Astrocyte (in vitro differentiated cells and primary cell): Measurements from ENCODE around the gene CASKIN1. TPM values are rescaled to one million over a fixed set of nuclear protein-coding genes. Genes with fewer than 3 reads are reported as not detected.

Experiments used
- DNase-seq: peaks from one replicate; pipeline ENCODE4 v3.0.0-alpha.2; 2010; ENCODE audit warnings: low read depth
- FAIRE-seq: peaks from 2 replicates; lab custom pipeline; 2011; peaks lifted over from hg19 to GRCh38; lab: Jason Lieb, UNC
- H2AFZ ChIP-seq: 2 replicates; pipeline ENCODE4 v1.6.0; 2012; ENCODE audit warnings: low read depth, low read length, inconsistent platforms
- H3K27ac ChIP-seq: 2 replicates; pipeline ENCODE4 v1.5.1; 2011; ENCODE audit warnings: low read depth, low read length, inconsistent platforms
- H3K27me3 ChIP-seq: 2 replicates; pipeline ENCODE4 v1.6.0; 2011; ENCODE audit warnings: low read length, inconsistent platforms; ENCODE audit not compliant: insufficient read depth
- H3K36me3 ChIP-seq: 2 replicates; pipeline ENCODE4 v1.5.1; 2011; ENCODE audit warnings: low read length, inconsistent platforms; ENCODE audit not compliant: insufficient read depth
- H3K4me1 ChIP-seq: 2 replicates; pipeline ENCODE4 v1.5.1; 2011; ENCODE audit warnings: low read length, inconsistent platforms; ENCODE audit not compliant: insufficient read depth
- H3K4me2 ChIP-seq: 2 replicates; pipeline ENCODE4 v1.6.0; 2012; ENCODE audit warnings: low read length, inconsistent platforms
- H3K4me3 ChIP-seq: 2 replicates; pipeline ENCODE4 v1.5.1; 2011; ENCODE audit warnings: low read depth, mild to moderate bottlenecking, low read length, inconsistent platforms; ENCODE audit not compliant: insufficient read depth
- H3K79me2 ChIP-seq: 2 replicates; pipeline ENCODE4 v1.6.0; 2012; ENCODE audit warnings: mild to moderate bottlenecking, low read length, inconsistent platforms; ENCODE audit not compliant: insufficient read depth
- H3K9ac ChIP-seq: 2 replicates; pipeline ENCODE4 v1.6.0; 2012; ENCODE audit warnings: mild to moderate bottlenecking, low read length, inconsistent platforms
- H3K9me3 ChIP-seq: 2 replicates; pipeline ENCODE4 v1.5.1; 2012; ENCODE audit warnings: low read depth, mild to moderate bottlenecking, low read length, inconsistent platforms; ENCODE audit not compliant: insufficient read depth
- H4K20me1 ChIP-seq: 2 replicates; pipeline ENCODE4 v1.6.0; 2012; ENCODE audit warnings: low read length, inconsistent platforms; ENCODE audit not compliant: insufficient read depth
- H3K27ac Mint-ChIP-seq: one replicate; pipeline ENCODE4 v1.8.0; 2021; ENCODE audit warnings: mild to moderate bottlenecking, mixed read lengths; ENCODE audit not compliant: unreplicated experiment
- H3K27me3 Mint-ChIP-seq: one replicate; pipeline ENCODE4 v1.8.0; 2021; ENCODE audit warnings: low read depth, mixed read lengths; ENCODE audit not compliant: unreplicated experiment
- H3K36me3 Mint-ChIP-seq: one replicate; pipeline ENCODE4 v1.8.0; 2021; ENCODE audit warnings: low read depth, mixed read lengths; ENCODE audit not compliant: unreplicated experiment
- H3K4me1 Mint-ChIP-seq: one replicate; pipeline ENCODE4 v1.8.0; 2021; ENCODE audit warnings: low read depth, mixed read lengths; ENCODE audit not compliant: unreplicated experiment
- H3K4me3 Mint-ChIP-seq: one replicate; pipeline ENCODE4 v1.8.0; 2021; ENCODE audit warnings: mild to moderate bottlenecking, moderate library complexity, mixed read lengths; ENCODE audit not compliant: unreplicated experiment
- H3K9me3 Mint-ChIP-seq: one replicate; pipeline ENCODE4 v1.8.0; 2021; ENCODE audit warnings: mild to moderate bottlenecking, mixed read lengths; ENCODE audit not compliant: unreplicated experiment
- EZH2 ChIP-seq: IDR thresholded peaks from 2 replicates; pipeline ENCODE4 v1.6.1; 2012; ENCODE audit warnings: mild to moderate bottlenecking, low read length, inconsistent platforms; ENCODE audit not compliant: insufficient read depth
- total RNA-seq: library from RNA; stranded (reverse); gene quantifications from 2 replicates; pipeline ENCODE4 v1.2.1, GENCODE V29; 2021
- TF ChIP-seq, protein P1 (sequence below): IDR thresholded peaks from 2 replicates; pipeline ENCODE4 v1.5.1; 2011; ENCODE audit warnings: low read depth, mild to moderate bottlenecking, inconsistent platforms, low read length, moderate library complexity; ENCODE audit not compliant: insufficient read depth

Gene CASKIN1
- total RNA-seq, 1 donor from 2014 or later: 0.66 TPM

DNA sequence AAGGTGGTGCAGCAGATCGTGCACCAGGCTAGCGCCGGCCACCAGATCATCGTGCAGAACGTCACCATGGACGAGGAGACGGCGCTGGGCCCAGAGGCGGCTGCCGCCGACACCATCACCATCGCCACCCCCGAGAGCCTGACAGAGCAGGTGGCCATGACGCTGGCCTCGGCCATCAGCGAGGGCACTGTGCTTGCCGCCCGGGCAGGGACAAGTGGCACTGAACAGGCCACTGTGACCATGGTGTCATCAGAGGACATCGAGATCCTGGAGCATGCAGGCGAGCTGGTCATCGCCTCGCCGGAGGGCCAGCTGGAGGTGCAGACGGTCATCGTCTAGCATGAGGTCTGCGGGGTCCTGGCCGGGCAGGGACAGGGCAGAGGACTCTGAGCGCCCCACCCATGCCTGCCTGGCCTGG is 38.8 kb upstream of the CASKIN1 start:
- Histone ChIP-seq H4K20me1 (peaks cover 39% of the 10 kb centered on the region), H3K4me1 (peaks cover 10% of the 10 kb centered on the region), H3K36me3 (peaks cover 4% of the 10 kb centered on the region), H3K4me3 (no peak overlapping the region), H3K27me3 (peaks cover 4% of the 10 kb centered on the region), H3K27ac (no peak overlapping the region), H3K4me2 (no peak overlapping the region), H3K9ac (no peak overlapping the region), H3K79me2 (no peaks in the 10 kb centered on the region), H2AFZ (no peak overlapping the region), H3K9me3 (no peaks in the 10 kb centered on the region)
- TF ChIP-seq EZH2: no peak
- TF ChIP-seq, protein P1, sequence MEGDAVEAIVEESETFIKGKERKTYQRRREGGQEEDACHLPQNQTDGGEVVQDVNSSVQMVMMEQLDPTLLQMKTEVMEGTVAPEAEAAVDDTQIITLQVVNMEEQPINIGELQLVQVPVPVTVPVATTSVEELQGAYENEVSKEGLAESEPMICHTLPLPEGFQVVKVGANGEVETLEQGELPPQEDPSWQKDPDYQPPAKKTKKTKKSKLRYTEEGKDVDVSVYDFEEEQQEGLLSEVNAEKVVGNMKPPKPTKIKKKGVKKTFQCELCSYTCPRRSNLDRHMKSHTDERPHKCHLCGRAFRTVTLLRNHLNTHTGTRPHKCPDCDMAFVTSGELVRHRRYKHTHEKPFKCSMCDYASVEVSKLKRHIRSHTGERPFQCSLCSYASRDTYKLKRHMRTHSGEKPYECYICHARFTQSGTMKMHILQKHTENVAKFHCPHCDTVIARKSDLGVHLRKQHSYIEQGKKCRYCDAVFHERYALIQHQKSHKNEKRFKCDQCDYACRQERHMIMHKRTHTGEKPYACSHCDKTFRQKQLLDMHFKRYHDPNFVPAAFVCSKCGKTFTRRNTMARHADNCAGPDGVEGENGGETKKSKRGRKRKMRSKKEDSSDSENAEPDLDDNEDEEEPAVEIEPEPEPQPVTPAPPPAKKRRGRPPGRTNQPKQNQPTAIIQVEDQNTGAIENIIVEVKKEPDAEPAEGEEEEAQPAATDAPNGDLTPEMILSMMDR: no peak
- H3K36me3 Mint-ChIP-seq: peaks cover 3% of the 10 kb centered on the region
- no peak for DNase-seq
- H3K27ac Mint-ChIP-seq: no peak overlapping the region
- H3K4me3 Mint-ChIP-seq: no peak overlapping the region
- H3K27me3 Mint-ChIP-seq: no peaks in the 10 kb centered on the region
- no peak for FAIRE-seq
- H3K9me3 Mint-ChIP-seq: no peaks in the 10 kb centered on the region
- H3K4me1 Mint-ChIP-seq: no peaks in the 10 kb centered on the region

DNA sequence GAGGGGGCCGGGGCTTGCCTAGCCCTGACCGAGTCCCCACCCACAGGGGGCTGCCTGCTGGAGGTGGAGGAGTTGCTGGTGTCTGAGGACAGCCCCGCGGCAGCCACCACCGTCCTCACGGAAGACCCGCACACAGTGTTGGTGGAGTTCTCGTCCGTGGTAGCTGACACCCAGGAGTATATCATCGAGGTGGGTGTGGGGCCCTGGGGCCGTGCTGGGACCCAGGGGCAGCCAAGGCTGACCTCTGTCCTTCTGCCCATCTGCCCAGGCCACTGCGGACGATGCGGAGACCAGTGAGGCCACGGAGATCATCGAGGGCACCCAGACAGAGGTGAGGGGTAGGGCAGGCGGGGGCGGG is 38.4 kb upstream of the CASKIN1 start:
- TF ChIP-seq, protein P1: no peak
- TF ChIP-seq EZH2: no peak
- DNase-seq (no peak), FAIRE-seq (no peak)
- no peak overlapping the region for H3K4me2 ChIP-seq
- H3K4me1 ChIP-seq: peaks cover 10% of the 10 kb centered on the region
- Mint-ChIP-seq H3K4me1 (no peaks in the 10 kb centered on the region), H3K4me3 (no peak overlapping the region), H3K36me3 (peaks cover 6% of the 10 kb centered on the region), H3K9me3 (no peaks in the 10 kb centered on the region), H3K27ac (no peak overlapping the region), H3K27me3 (no peaks in the 10 kb centered on the region)
- H3K36me3 ChIP-seq: peaks cover 4% of the 10 kb centered on the region
- H3K79me2 ChIP-seq: no peaks in the 10 kb centered on the region
- no peak overlapping the region for H3K9ac ChIP-seq
- no peak overlapping the region for H2AFZ ChIP-seq
- H3K27ac ChIP-seq: no peak overlapping the region
- no peak overlapping the region for H3K4me3 ChIP-seq
- no peaks in the 10 kb centered on the region for H3K9me3 ChIP-seq
- peaks cover 4% of the 10 kb centered on the region for H3K27me3 ChIP-seq
- peaks cover 42% of the 10 kb centered on the region for H4K20me1 ChIP-seq

DNA sequence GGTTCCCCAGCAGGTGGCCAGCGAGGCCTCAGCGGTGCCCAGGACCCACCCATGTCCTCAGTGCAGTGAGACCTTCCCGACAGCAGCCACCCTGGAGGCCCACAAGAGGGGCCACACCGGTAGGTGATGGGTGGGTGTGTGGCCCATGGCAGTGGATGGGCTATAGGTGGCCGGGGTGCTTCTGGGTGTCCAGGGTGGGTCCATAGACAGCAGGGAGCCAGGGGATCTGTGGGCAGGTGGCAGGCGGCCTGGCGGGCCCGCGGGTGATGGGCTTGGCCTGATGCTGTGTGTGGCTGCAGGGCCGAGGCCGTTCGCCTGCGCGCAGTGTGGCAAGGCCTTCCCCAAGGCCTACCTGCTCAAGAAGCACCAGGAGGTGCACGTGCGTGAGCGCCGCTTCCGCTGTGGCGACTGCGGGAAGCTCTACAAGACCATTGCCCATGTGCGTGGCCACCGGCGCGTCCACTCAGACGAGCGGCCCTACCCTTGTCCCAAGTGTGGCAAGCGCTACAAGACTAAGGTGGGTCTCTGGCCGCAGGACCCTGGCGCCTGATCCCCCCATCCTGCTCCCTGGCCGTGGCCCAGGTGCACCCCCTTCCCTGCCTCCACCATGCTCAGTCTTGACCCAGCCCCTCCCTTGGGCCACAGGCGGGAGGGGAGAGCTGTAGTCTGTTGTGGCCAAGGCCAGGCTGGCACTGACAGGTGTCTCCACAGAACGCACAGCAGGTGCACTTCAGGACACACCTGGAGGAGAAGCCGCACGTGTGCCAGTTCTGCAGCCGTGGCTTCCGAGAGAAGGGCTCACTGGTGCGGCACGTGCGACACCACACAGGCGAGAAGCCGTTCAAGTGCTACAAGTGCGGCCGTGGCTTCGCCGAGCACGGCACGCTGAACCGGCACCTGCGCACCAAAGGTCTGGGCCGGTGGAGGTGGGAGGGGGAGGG is 37.7 kb upstream of the CASKIN1 start:
- no peak overlapping the region for H3K4me3 Mint-ChIP-seq

More for the DNA sequence above, 37.7 kb upstream of the CASKIN1 start:
- no peak for DNase-seq
- no peak overlapping the region for H3K9ac ChIP-seq
- H3K36me3 ChIP-seq: peaks cover 4% of the 10 kb centered on the region
- peaks cover 10% of the 10 kb centered on the region for H3K4me1 ChIP-seq
- H3K4me1 Mint-ChIP-seq: no peaks in the 10 kb centered on the region
- no peaks in the 10 kb centered on the region for H3K9me3 ChIP-seq
- H3K79me2 ChIP-seq: peaks cover 2% of the 10 kb centered on the region
- no peak overlapping the region for H2AFZ ChIP-seq
- peaks cover 44% of the 10 kb centered on the region for H4K20me1 ChIP-seq
- H3K27me3 Mint-ChIP-seq: no peaks in the 10 kb centered on the region
- FAIRE-seq: no peak
- H3K27ac Mint-ChIP-seq: no peak overlapping the region
- no peak overlapping the region for H3K4me2 ChIP-seq
- no peak overlapping the region for H3K27ac ChIP-seq
- peaks cover 4% of the 10 kb centered on the region for H3K27me3 ChIP-seq
- H3K9me3 Mint-ChIP-seq: no peaks in the 10 kb centered on the region
- H3K4me3 ChIP-seq: no peak overlapping the region
- peaks cover 2% of the 10 kb centered on the region for H3K36me3 Mint-ChIP-seq
- no peak for TF ChIP-seq EZH2
- TF ChIP-seq, protein P1: no peak
